HepG2 (cell line): ENCODE measurements around the gene C9orf43. TPM values are rescaled to one million over a fixed set of nuclear protein-coding genes. Genes with fewer than 3 reads are reported as not detected.

Experiments used
- ATAC-seq: fragments of 200-7000 bp; cut with Tn5 transposase; 3 replicates; pipeline ENCODE4 v1.9.1; 2020; ENCODE audit warnings: mild to moderate bottlenecking, moderate library complexity
- BruUV-seq: library from RNA; stranded (reverse); fragments of 400-500 nt; replicated peaks from 2 replicates; lab custom pipeline; 2021; lab: Mats Ljungman, UMichigan
- CTCF ChIA-PET: fragments of 300-600 bp; formaldehyde crosslinking; extraction: SDS; loops from one replicate; lab custom pipeline; 2021; ENCODE audit warnings: low total read pairs, inconsistent platforms, low intra/inter-chr PET ratio; lab: Yijun Ruan, JAX
- POLR2A ChIA-PET: fragments of 350-600 bp; sonication (Branson Sonifier 250); formaldehyde crosslinking; loops from one replicate; lab custom pipeline; 2020; ENCODE audit warnings: antibody characterized with exemption, inconsistent platforms; lab: Yijun Ruan, JAX
- DNase-seq: peaks from one replicate; pipeline ENCODE4 v3.0.0-alpha.2; 2015; ENCODE audit warnings: low spot score
- FAIRE-seq: peaks from 3 replicates; lab custom pipeline; 2011; peaks lifted over from hg19 to GRCh38; lab: Jason Lieb, UNC
- H2AFZ ChIP-seq: one replicate; pipeline ENCODE4 v1.6.1; 2011; ENCODE audit warnings: low read length, inconsistent platforms
- H3K27ac ChIP-seq: fragments of 300-600 bp; 3 replicates; pipeline ENCODE4 v1.8.0; 2011; ENCODE audit warnings: mixed run types, mild to moderate bottlenecking, mixed read lengths, low read length, inconsistent platforms; ENCODE audit not compliant: insufficient read depth; ENCODE audit errors: extremely low read length
- H3K27me3 ChIP-seq, 2 experiments: fragments of 200-600 bp in 1 of 2; 2 replicates in 1 of 2; 3 replicates in 1 of 2; pipeline versions ENCODE4 v1.6.0 to v1.8.0; 2011; ENCODE audit warnings: low read length in 2 of 2, mild to moderate bottlenecking in 2 of 2, moderate library complexity in 2 of 2, inconsistent platforms in 1 of 2; ENCODE audit not compliant: insufficient read depth in 2 of 2, control insufficient read depth in 1 of 2
- H3K36me3 ChIP-seq, 2 experiments: fragments of 200-600 bp in 1 of 2; replicated peaks in 1 of 2; 2 replicates in 1 of 2; 3 replicates in 1 of 2; pipeline versions ENCODE4 v1.5.1 to v1.8.0; 2011; ENCODE audit warnings: low read length in 2 of 2, inconsistent platforms in 1 of 2; ENCODE audit not compliant: insufficient read depth in 2 of 2, control insufficient read depth in 1 of 2
- H3K4me1 ChIP-seq: 2 replicates; pipeline ENCODE4 v1.5.1; 2012; ENCODE audit warnings: low read length, inconsistent platforms; ENCODE audit not compliant: insufficient read depth
- H3K4me2 ChIP-seq: 2 replicates; pipeline ENCODE4 v1.6.0; 2011; ENCODE audit warnings: low read depth, low read length, inconsistent platforms
- H3K4me3 ChIP-seq, 3 experiments: fragments of 200-600 bp in 1 of 3; sonication (generic), shearing (Covaris generic) in 1 of 3; replicated peaks in 1 of 3; 2 replicates each; pipeline ENCODE4 v1.5.1; 2011 to 2016; ENCODE audit warnings: low read length in 3 of 3, inconsistent platforms in 2 of 3, low read depth in 2 of 3, mild to moderate bottlenecking in 2 of 3, control low read depth in 1 of 3, mixed read lengths in 1 of 3; ENCODE audit not compliant: insufficient read depth in 1 of 3
- H3K79me2 ChIP-seq: one replicate; pipeline ENCODE4 v1.6.1; 2011; ENCODE audit warnings: low read length, inconsistent platforms; ENCODE audit not compliant: insufficient read depth
- H3K9ac ChIP-seq: 2 replicates; pipeline ENCODE4 v1.6.0; 2011; ENCODE audit warnings: mild to moderate bottlenecking, low read depth, low read length, inconsistent platforms; ENCODE audit not compliant: insufficient read depth
- H3K9me3 ChIP-seq: 2 replicates; pipeline ENCODE4 v1.5.1; 2012; ENCODE audit warnings: mild to moderate bottlenecking, low read length
- H4K20me1 ChIP-seq: 2 replicates; pipeline ENCODE4 v1.6.0; 2011; ENCODE audit warnings: inconsistent platforms, mild to moderate bottlenecking, low read length, moderate library complexity; ENCODE audit not compliant: insufficient read depth
- AKAP8 ChIP-seq: sonication (generic); formaldehyde crosslinking; IDR thresholded peaks from 2 replicates; pipeline ENCODE4 v1.5.1; 2020; ENCODE audit warnings: mild to moderate bottlenecking, missing genetic modification reagents
- CBX5 ChIP-seq: sonication (generic); formaldehyde crosslinking; IDR thresholded peaks from 2 replicates; pipeline ENCODE4 v1.4.0; 2020; ENCODE audit warnings: missing genetic modification reagents, borderline replicate concordance
- CHCHD3 ChIP-seq: sonication (generic); formaldehyde crosslinking; IDR thresholded peaks from 2 replicates; pipeline ENCODE4 v1.8.0; 2022; ENCODE audit warnings: mild to moderate bottlenecking, missing genetic modification reagents, moderate library complexity
- GATA4 ChIP-seq: sonication (generic); IDR thresholded peaks from 2 replicates; pipeline ENCODE4 v1.6.1; 2016; ENCODE audit warnings: antibody characterized with exemption, low read depth, borderline replicate concordance
- GLMP ChIP-seq: sonication (generic); formaldehyde crosslinking; IDR thresholded peaks from 2 replicates; pipeline ENCODE4 v1.9.0; 2021; ENCODE audit warnings: missing genetic modification reagents, mild to moderate bottlenecking, borderline replicate concordance
- NBN ChIP-seq: fragments of 450-650 bp; conservative IDR thresholded peaks from 2 replicates; pipeline ENCODE4 v1.6.1; 2017
- ONECUT2 ChIP-seq: sonication (generic); formaldehyde crosslinking; IDR thresholded peaks from 2 replicates; pipeline ENCODE4 v1.4.0; 2020; ENCODE audit warnings: missing genetic modification reagents
- RBM22 ChIP-seq: fragments of 200-400 bp; formaldehyde crosslinking; optimal IDR thresholded peaks from 2 replicates; pipeline ENCODE3; 2017; ENCODE audit warnings: mild to moderate bottlenecking, low read length, moderate library complexity
- TBP ChIP-seq: sonication (generic); formaldehyde crosslinking; IDR thresholded peaks from 2 replicates; pipeline ENCODE4 v1.5.0; 2020; ENCODE audit warnings: missing genetic modification reagents
- ZNF564 ChIP-seq: sonication (generic); formaldehyde crosslinking; IDR thresholded peaks from 2 replicates; pipeline ENCODE4 v1.8.1; 2023; ENCODE audit warnings: mild to moderate bottlenecking, missing genetic modification reagents
- ZNF598 ChIP-seq: sonication (generic); formaldehyde crosslinking; IDR thresholded peaks from 2 replicates; pipeline ENCODE4 v1.5.1; 2020; ENCODE audit warnings: mild to moderate bottlenecking, missing genetic modification reagents, borderline replicate concordance
- ZNF746 ChIP-seq: sonication (generic); formaldehyde crosslinking; IDR thresholded peaks from 2 replicates; pipeline ENCODE4 v1.8.0; 2022; ENCODE audit warnings: mild to moderate bottlenecking, missing genetic modification reagents
- WGBS: methylation state at CpG from one replicate; pipeline ENCODE4 v1.1.6; 2017; ENCODE audit warnings: low lambda C conversion rate; 5-methylcytosine and 5-hydroxymethylcytosine counted together
- in situ Hi-C: cut with HindIII; loops from 2 replicates; pipeline ENCODE4 v1.10.0; 2017; ENCODE audit warnings: low pct_unique_long_range_greater_than_20kb; ENCODE audit not compliant: extremely low pct_ligation_motif_present
- intact Hi-C: fragments of 100-400 bp; cut with micrococcal nuclease; formaldehyde crosslinking; loops from one replicate; pipeline ENCODE4 v1.10.0; 2022; ENCODE audit not compliant: unreplicated experiment
- polyA plus RNA-seq, 8 experiments: library from polyadenylated mRNA; depleted of rRNA in 3 of 8; stranded (reverse) in 7 of 8; unstranded in 1 of 8; fragments of >200 nt; fragmentation: Illumina TruSeq in 4 of 8; extraction: Trizol in 4 of 8; gene quantifications; 2 replicates each; pipeline versions ENCODE4 v1.2.1 to v1.2.3, GENCODE V29; 2011 to 2016; ENCODE audit warnings: low read depth in 4 of 8, missing spikeins in 1 of 8, mixed read lengths in 1 of 8; ENCODE audit not compliant: insufficient read depth in 1 of 8
- total RNA-seq, 5 experiments: library from RNA; depleted of rRNA; stranded (reverse); fragments of >200 nt; fragmentation: Illumina TruSeq; extraction: Trizol; gene quantifications; 2 replicates each; pipeline ENCODE4 v1.2.3, GENCODE V29; 2016; ENCODE audit warnings: low read depth in 1 of 5
- TF ChIP-seq, protein P1 (sequence below): sonication (generic); formaldehyde crosslinking; IDR thresholded peaks from 2 replicates; pipeline ENCODE4 v1.5.0; 2020; ENCODE audit warnings: missing genetic modification reagents
- TF ChIP-seq, protein P2 (sequence below): sonication (generic); formaldehyde crosslinking; IDR thresholded peaks from 2 replicates; pipeline ENCODE4 v1.4.0; 2020; ENCODE audit warnings: missing genetic modification reagents, low read depth, mild to moderate bottlenecking, borderline replicate concordance
- TF ChIP-seq, protein P3 (sequence below): sonication (generic); formaldehyde crosslinking; IDR thresholded peaks from 2 replicates; pipeline ENCODE4 v1.9.0; 2021; ENCODE audit warnings: missing genetic modification reagents, borderline replicate concordance
- TF ChIP-seq, protein P4 (sequence below): sonication (generic); formaldehyde crosslinking; IDR thresholded peaks from 2 replicates; pipeline ENCODE4 v1.5.1; 2020; ENCODE audit warnings: missing genetic modification reagents, mild to moderate bottlenecking, borderline replicate concordance

C9orf43 gene
- total and polyA plus RNA-seq, 2 of the 13 experiments (the other 11 are each of a cell fraction or from before 2014, with no cell fraction given) = 0.24 to 0.31 TPM

DNA sequence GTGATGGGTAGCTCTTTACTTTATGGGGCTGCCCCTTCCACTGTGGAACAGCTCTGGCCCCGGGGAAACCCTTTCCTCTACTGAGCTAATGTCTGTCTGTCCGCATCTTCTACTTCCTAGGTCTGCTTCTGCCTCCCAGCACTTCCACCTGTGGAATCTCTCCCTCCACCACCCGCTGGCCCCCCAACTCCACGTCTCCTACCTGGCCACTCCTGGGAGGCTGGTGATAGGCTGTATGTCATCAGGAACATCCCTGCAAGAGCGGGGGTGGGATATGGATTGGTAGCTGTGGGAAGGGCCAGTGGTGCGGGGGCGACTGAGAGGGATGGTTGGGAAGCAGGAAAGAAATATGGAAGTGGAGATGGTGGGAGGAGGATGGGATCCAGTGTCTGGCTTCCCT is 18.6 kb upstream of the C9orf43 start:
- peaks cover 85% of the 10 kb centered on the region for H3K4me1 ChIP-seq
- BruUV-seq = no TSS peak
- H3K4me2 ChIP-seq = no peak overlapping the region
- no peak overlapping the region for H3K4me3 ChIP-seq
- peaks cover 15 to 45% of the 10 kb centered on the region in 2 experiments for H3K36me3 ChIP-seq
- no peak overlapping the region for H3K27ac ChIP-seq
- no peaks in the 10 kb centered on the region for H3K27me3 ChIP-seq
- ChIA-PET POLR2A (no interaction called here), CTCF (no interaction called here)
- intact Hi-C loops = no loop called here
- no peak for ATAC-seq
- TF ChIP-seq ZNF598 (no peak), ONECUT2 (no peak), GLMP (no peak), CHCHD3 (no peak), CBX5 (no peak), ZNF746 (no peak), ZNF564 (CRISPR knock-in tag) (no peak), RBM22 (no peak), NBN (no peak), AKAP8 (no peak), GATA4 (no peak), TBP (CRISPR knock-in tag) (no peak)
- TF ChIP-seq, protein P1, sequence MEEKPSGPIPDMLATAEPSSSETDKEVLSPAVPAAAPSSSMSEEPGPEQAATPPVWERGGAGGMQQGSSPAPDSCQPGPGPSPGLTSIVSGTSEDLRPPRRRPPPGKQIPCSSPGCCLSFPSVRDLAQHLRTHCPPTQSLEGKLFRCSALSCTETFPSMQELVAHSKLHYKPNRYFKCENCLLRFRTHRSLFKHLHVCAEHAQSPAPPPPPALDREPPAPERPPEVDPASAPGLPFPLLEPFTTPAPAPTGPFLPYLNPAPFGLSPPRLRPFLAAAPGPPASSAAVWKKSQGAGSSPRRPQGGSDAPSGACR (CRISPR knock-in tag) = no peak
- TF ChIP-seq, protein P2, sequence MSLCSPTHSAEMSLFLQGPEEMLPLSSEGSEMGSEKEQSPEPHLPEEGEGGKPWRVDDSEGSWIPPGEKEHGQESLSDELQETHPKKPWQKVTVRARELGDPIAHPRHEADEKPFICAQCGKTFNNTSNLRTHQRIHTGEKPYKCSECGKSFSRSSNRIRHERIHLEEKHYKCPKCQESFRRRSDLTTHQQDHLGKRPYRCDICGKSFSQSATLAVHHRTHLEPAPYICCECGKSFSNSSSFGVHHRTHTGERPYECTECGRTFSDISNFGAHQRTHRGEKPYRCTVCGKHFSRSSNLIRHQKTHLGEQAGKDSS (CRISPR knock-in tag) = no peak
- TF ChIP-seq, protein P3, sequence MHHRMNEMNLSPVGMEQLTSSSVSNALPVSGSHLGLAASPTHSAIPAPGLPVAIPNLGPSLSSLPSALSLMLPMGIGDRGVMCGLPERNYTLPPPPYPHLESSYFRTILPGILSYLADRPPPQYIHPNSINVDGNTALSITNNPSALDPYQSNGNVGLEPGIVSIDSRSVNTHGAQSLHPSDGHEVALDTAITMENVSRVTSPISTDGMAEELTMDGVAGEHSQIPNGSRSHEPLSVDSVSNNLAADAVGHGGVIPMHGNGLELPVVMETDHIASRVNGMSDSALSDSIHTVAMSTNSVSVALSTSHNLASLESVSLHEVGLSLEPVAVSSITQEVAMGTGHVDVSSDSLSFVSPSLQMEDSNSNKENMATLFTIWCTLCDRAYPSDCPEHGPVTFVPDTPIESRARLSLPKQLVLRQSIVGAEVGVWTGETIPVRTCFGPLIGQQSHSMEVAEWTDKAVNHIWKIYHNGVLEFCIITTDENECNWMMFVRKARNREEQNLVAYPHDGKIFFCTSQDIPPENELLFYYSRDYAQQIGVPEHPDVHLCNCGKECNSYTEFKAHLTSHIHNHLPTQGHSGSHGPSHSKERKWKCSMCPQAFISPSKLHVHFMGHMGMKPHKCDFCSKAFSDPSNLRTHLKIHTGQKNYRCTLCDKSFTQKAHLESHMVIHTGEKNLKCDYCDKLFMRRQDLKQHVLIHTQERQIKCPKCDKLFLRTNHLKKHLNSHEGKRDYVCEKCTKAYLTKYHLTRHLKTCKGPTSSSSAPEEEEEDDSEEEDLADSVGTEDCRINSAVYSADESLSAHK = no peak
- TF ChIP-seq, protein P4, sequence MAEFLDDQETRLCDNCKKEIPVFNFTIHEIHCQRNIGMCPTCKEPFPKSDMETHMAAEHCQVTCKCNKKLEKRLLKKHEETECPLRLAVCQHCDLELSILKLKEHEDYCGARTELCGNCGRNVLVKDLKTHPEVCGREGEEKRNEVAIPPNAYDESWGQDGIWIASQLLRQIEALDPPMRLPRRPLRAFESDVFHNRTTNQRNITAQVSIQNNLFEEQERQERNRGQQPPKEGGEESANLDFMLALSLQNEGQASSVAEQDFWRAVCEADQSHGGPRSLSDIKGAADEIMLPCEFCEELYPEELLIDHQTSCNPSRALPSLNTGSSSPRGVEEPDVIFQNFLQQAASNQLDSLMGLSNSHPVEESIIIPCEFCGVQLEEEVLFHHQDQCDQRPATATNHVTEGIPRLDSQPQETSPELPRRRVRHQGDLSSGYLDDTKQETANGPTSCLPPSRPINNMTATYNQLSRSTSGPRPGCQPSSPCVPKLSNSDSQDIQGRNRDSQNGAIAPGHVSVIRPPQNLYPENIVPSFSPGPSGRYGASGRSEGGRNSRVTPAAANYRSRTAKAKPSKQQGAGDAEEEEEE = no peak
- H3K9ac ChIP-seq = no peak overlapping the region
- H3K9me3 ChIP-seq = no peaks in the 10 kb centered on the region
- no peaks in the 10 kb centered on the region for H4K20me1 ChIP-seq
- DNase-seq = no peak
- 97% methylated on average over 7 of the region's 7 CpGs for WGBS
- H2AFZ ChIP-seq = no peak overlapping the region
- H3K79me2 ChIP-seq = peaks cover 4% of the 10 kb centered on the region
- in situ Hi-C loops = no loop called here
- no peak for FAIRE-seq
